ENCODE results near the gene ZCCHC8. TPM values are rescaled to one million over a fixed set of nuclear protein-coding genes. Genes with fewer than 3 reads are reported as not detected.

ZCCHC8 gene
- total and polyA plus RNA-seq, 2 of the 8 experiments (the other 6 are each of a cell fraction or from before 2014, with no cell fraction given), result 13.8 to 28.9 TPM

- FAIRE-seq (no peak), DNase-seq (ENCODE audit: low read depth in 1 of 2, low spot score in 2 of 2) (no peak)
- Histone ChIP-seq H4K5ac (ENCODE audit: insufficient read length, low read depth, low read length) (no peak overlapping the region), H3K4me1 (replicated peaks in 1 of 4; ENCODE audit: control insufficient read depth in 3 of 4, insufficient read depth in 4 of 4, low read length in 3 of 4) (no peaks in the 10 kb centered on the region), H3K9ac (replicated peaks in 1 of 4; ENCODE audit: extremely low read depth in 1 of 4, low read depth in 3 of 4, low read length in 3 of 4) (no peak overlapping the region), H3K4ac (replicated peaks; ENCODE audit: insufficient read length, low read depth, low read length) (no peak overlapping the region), H3K36me3 (ENCODE audit: control insufficient read depth in 2 of 4, insufficient read depth in 4 of 4, low read length in 3 of 4) (peaks cover 56 to 100% (median 90%) of the 10 kb centered on the region in 4 experiments), H4K20me1 (replicated peaks in 1 of 2; ENCODE audit: control insufficient read depth in 1 of 2, insufficient read depth in 2 of 2, low read length in 2 of 2) (peaks cover 3 to 6% of the 10 kb centered on the region in 2 experiments), H2BK120ac (replicated peaks; ENCODE audit: low read depth, low read length) (no peak overlapping the region), H2AFZ (ENCODE audit: low read length) (no peak overlapping the region), H2BK5ac (ENCODE audit: low read depth, low read length) (no peak overlapping the region), H3K56ac (replicated peaks; ENCODE audit: insufficient read length, low read depth, low read length) (no peak overlapping the region), H2BK20ac (ENCODE audit: low read length) (no peak overlapping the region), H2BK15ac (ENCODE audit: low read length) (no peak overlapping the region), H2AK5ac (ENCODE audit: low read depth, low read length) (no peak overlapping the region), H3K9me3 (ENCODE audit: insufficient read depth in 2 of 2, low read depth in 1 of 2, low read length in 1 of 2) (no peaks in the 10 kb centered on the region), H3K23me2 (ENCODE audit: low read depth, low read length) (no peaks in the 10 kb centered on the region), H3K14ac (ENCODE audit: insufficient read length) (no peak overlapping the region), H3K23ac (ENCODE audit: insufficient read length) (no peak overlapping the region), H3K79me1 (ENCODE audit: low read depth, low read length) (no peaks in the 10 kb centered on the region; the same call in 1 of the 2 replicates), H3K4me2 (ENCODE audit: insufficient read depth in 1 of 2, low read depth in 2 of 2, low read length in 2 of 2) (no peak overlapping the region), H3K27ac (ENCODE audit: low read depth, low read length) (no peak overlapping the region), H3K79me2 (ENCODE audit: control insufficient read depth in 1 of 2, insufficient read depth in 2 of 2, low read length in 2 of 2) (peaks cover 0 to 72% of the 10 kb centered on the region in 2 experiments; a peak in 3 of 4 replicates), H4K8ac (ENCODE audit: extremely low read depth, insufficient read depth, low read length) (no peak overlapping the region), H3K27me3 (replicated peaks in 1 of 4; ENCODE audit: control insufficient read depth in 3 of 4, extremely low read depth in 1 of 4, insufficient read depth in 3 of 4, low read length in 3 of 4) (no peaks in the 10 kb centered on the region), H2BK12ac (ENCODE audit: low read depth, low read length) (no peak overlapping the region), H3K4me3 (ENCODE audit: extremely low read depth in 1 of 4, insufficient read depth in 2 of 4, low read depth in 3 of 4, low read length in 4 of 4) (no peak overlapping the region), H4K91ac (replicated peaks; ENCODE audit: insufficient read length, low read length) (no peak overlapping the region), H3K18ac (ENCODE audit: extremely low read depth, low read length) (no peak overlapping the region)
- 95% methylated on average over 13 of the region's 13 CpGs; no CpG with 5 or more reads in 1 of the 2 experiments for WGBS, 2 experiments (ENCODE audit: extremely low coverage in 1 of 2, insufficient coverage in 1 of 2, insufficient read length in 1 of 2, insufficient replicate concordance in 2 of 2, low coverage in 1 of 2, low lambda C conversion rate in 2 of 2, missing lambda C conversion rate in 1 of 2)
- ChIA-PET POLR2A (ENCODE audit: partially characterized antibody) (interaction anchor here (0.6 to 49.0 kb wide), 3 partner anchors 10 to 46 kb away, joined by 4 to 1221 read pairs (median 1221); partner anchors contain the start of genes KNTC1, RSRC2 and ZCCHC8), CTCF (ENCODE audit: partially characterized antibody) (interaction anchor here (0.6 kb wide), 1 partner anchor 110 kb away, joined by 3 read pairs; no protein-coding TSS in a partner anchor)
- TF ChIP-seq MAFK (IDR thresholded peaks at IDR 0.05; ENCODE audit: low read depth, low read length) (no peak), HDAC6 (IDR thresholded peaks at IDR 0.05; ENCODE audit: low read depth, low read length) (no peak), HDAC2 (IDR thresholded peaks at IDR 0.05; ENCODE audit: borderline replicate concordance in 1 of 2, low read depth in 2 of 2, low read length in 2 of 2) (no peak), POLR2AphosphoS5 (IDR thresholded peaks at IDR 0.05; ENCODE audit: low read depth, low read length) (peak; percentile 64)
Observed at GRCh38 chr12:122516544-122517361, 16.0 kb upstream of the ZCCHC8 start.

Measured in H1 (cell line).